ENCODE results near the gene RPL3. TPM values are rescaled to one million over a fixed set of nuclear protein-coding genes. Genes with fewer than 3 reads are reported as not detected.
"Not testable (repeated sequence)": the region's sequence is repeated elsewhere in the genome, so short reads cannot be mapped to it uniquely, and the experiment has no call there.

The RPL3 gene
- total and polyA plus RNA-seq, 4 donors, result 1,197 to 1,853 (median 1,626) TPM

- 100% methylated on average over 1 of the region's 11 CpGs for WGBS (ENCODE audit: insufficient coverage)
- no peak for DNase-seq (ENCODE audit: low read depth in 4 of 6, low spot score in 6 of 6)
Measured at GRCh38 chr22:39362271-39362670, 42.8 kb upstream of the RPL3 start.

GRCh38 chr22:39361496-39361895, 42.1 kb upstream of the RPL3 start:
- Histone ChIP-seq H3K4me1 (ENCODE audit: control insufficient read depth, insufficient read depth, low read length) (peaks cover 16% of the 10 kb centered on the region), H3K9me3 (ENCODE audit: control insufficient read depth, insufficient read depth, low read length) (no peaks in the 10 kb centered on the region), H3K4me3 (ENCODE audit: low read depth, low read length) (no peak overlapping the region), H3K27me3 (ENCODE audit: control insufficient read depth, insufficient read depth, low read length) (no peaks in the 10 kb centered on the region), H3K36me3 (ENCODE audit: control insufficient read depth, insufficient read depth, low read length) (peaks cover 51% of the 10 kb centered on the region), H3K27ac (ENCODE audit: low read depth, low read length) (no peak overlapping the region)
- 90% methylated on average over 6 of the region's 7 CpGs for WGBS (ENCODE audit: insufficient coverage)
- no peak for DNase-seq (ENCODE audit: low read depth in 4 of 6, low spot score in 6 of 6)

More at GRCh38 chr22:39362271-39362670, 42.8 kb upstream of the RPL3 start:
- H3K36me3 ChIP-seq (ENCODE audit: control insufficient read depth, insufficient read depth, low read length), result peaks cover 54% of the 10 kb centered on the region
- no peaks in the 10 kb centered on the region for H3K27me3 ChIP-seq (ENCODE audit: control insufficient read depth, insufficient read depth, low read length)
- H3K9me3 ChIP-seq (ENCODE audit: control insufficient read depth, insufficient read depth, low read length), result no peaks in the 10 kb centered on the region
- H3K4me1 ChIP-seq (ENCODE audit: control insufficient read depth, insufficient read depth, low read length), result peaks cover 16% of the 10 kb centered on the region
- no peak overlapping the region for H3K27ac ChIP-seq (ENCODE audit: low read depth, low read length)
- H3K4me3 ChIP-seq (ENCODE audit: low read depth, low read length), result no peak overlapping the region

- DNase-seq (ENCODE audit: low read depth in 4 of 6, low spot score in 6 of 6), result no peak
Measured at GRCh38 chr22:39360674-39361413, 41.4 kb upstream of the RPL3 start.

GRCh38 chr22:39360242-39360641, 40.8 kb upstream of the RPL3 start:
- H3K4me3 ChIP-seq (ENCODE audit: low read depth, low read length), result no peak overlapping the region

More at GRCh38 chr22:39360674-39361413, 41.4 kb upstream of the RPL3 start:
- H3K36me3 ChIP-seq (ENCODE audit: control insufficient read depth, insufficient read depth, low read length), result peaks cover 51% of the 10 kb centered on the region
- no peak overlapping the region for H3K4me3 ChIP-seq (ENCODE audit: low read depth, low read length)
- H3K27me3 ChIP-seq (ENCODE audit: control insufficient read depth, insufficient read depth, low read length), result no peaks in the 10 kb centered on the region
- no peaks in the 10 kb centered on the region for H3K9me3 ChIP-seq (ENCODE audit: control insufficient read depth, insufficient read depth, low read length)
- no peak overlapping the region for H3K27ac ChIP-seq (ENCODE audit: low read depth, low read length)
- H3K4me1 ChIP-seq (ENCODE audit: control insufficient read depth, insufficient read depth, low read length), result peaks cover 20% of the 10 kb centered on the region
- WGBS (ENCODE audit: insufficient coverage), result 63% methylated on average over 12 of the region's 14 CpGs

GRCh38 chr22:39359659-39360195, 40.3 kb upstream of the RPL3 start:
- no peak overlapping the region for H3K4me3 ChIP-seq (ENCODE audit: low read depth, low read length)
- no peaks in the 10 kb centered on the region for H3K9me3 ChIP-seq (ENCODE audit: control insufficient read depth, insufficient read depth, low read length)
- H3K36me3 ChIP-seq (ENCODE audit: control insufficient read depth, insufficient read depth, low read length), result peaks cover 57% of the 10 kb centered on the region
- no peak overlapping the region for H3K27ac ChIP-seq (ENCODE audit: low read depth, low read length)
- H3K4me1 ChIP-seq (ENCODE audit: control insufficient read depth, insufficient read depth, low read length), result peaks cover 20% of the 10 kb centered on the region
- 76% methylated on average over 9 of the region's 9 CpGs for WGBS (ENCODE audit: insufficient coverage)
- no peak for DNase-seq (ENCODE audit: low read depth in 4 of 6, low spot score in 6 of 6)
- no peaks in the 10 kb centered on the region for H3K27me3 ChIP-seq (ENCODE audit: control insufficient read depth, insufficient read depth, low read length)

More at GRCh38 chr22:39360242-39360641, 40.8 kb upstream of the RPL3 start:
- peaks cover 54% of the 10 kb centered on the region for H3K36me3 ChIP-seq (ENCODE audit: control insufficient read depth, insufficient read depth, low read length)
- no peaks in the 10 kb centered on the region for H3K27me3 ChIP-seq (ENCODE audit: control insufficient read depth, insufficient read depth, low read length)
- peak in 1 of 6 donors; percentile 21 for DNase-seq (ENCODE audit: low read depth in 4 of 6, low spot score in 6 of 6)
- H3K27ac ChIP-seq (ENCODE audit: low read depth, low read length), result no peak overlapping the region
- H3K4me1 ChIP-seq (ENCODE audit: control insufficient read depth, insufficient read depth, low read length), result peaks cover 20% of the 10 kb centered on the region
- no peaks in the 10 kb centered on the region for H3K9me3 ChIP-seq (ENCODE audit: control insufficient read depth, insufficient read depth, low read length)
- WGBS (ENCODE audit: insufficient coverage), result 67% methylated on average over 11 of the region's 18 CpGs

GRCh38 chr22:39358197-39358596, 38.8 kb upstream of the RPL3 start:
- not testable (repeated sequence) for DNase-seq (ENCODE audit: low read depth in 4 of 6, low spot score in 6 of 6); H3K9me3 ChIP-seq (ENCODE audit: control insufficient read depth, insufficient read depth, low read length); H3K27ac ChIP-seq (ENCODE audit: low read depth, low read length); H3K27me3 ChIP-seq (ENCODE audit: control insufficient read depth, insufficient read depth, low read length); H3K4me3 ChIP-seq (ENCODE audit: low read depth, low read length)
- WGBS (ENCODE audit: insufficient coverage), result 92% methylated on average over 12 of the region's 17 CpGs
- H3K36me3 ChIP-seq (ENCODE audit: control insufficient read depth, insufficient read depth, low read length), result peaks cover 52% of the 10 kb centered on the region
- peaks cover 13% of the 10 kb centered on the region for H3K4me1 ChIP-seq (ENCODE audit: control insufficient read depth, insufficient read depth, low read length)

GRCh38 chr22:39357110-39358108, 38.0 kb upstream of the RPL3 start:
- peaks cover 18% of the 10 kb centered on the region for H3K4me1 ChIP-seq (ENCODE audit: control insufficient read depth, insufficient read depth, low read length)
- not testable (repeated sequence) for H3K4me3 ChIP-seq (ENCODE audit: low read depth, low read length); DNase-seq (ENCODE audit: low read depth in 4 of 6, low spot score in 6 of 6); H3K9me3 ChIP-seq (ENCODE audit: control insufficient read depth, insufficient read depth, low read length); H3K27ac ChIP-seq (ENCODE audit: low read depth, low read length); H3K27me3 ChIP-seq (ENCODE audit: control insufficient read depth, insufficient read depth, low read length)
- 90% methylated on average over 15 of the region's 53 CpGs for WGBS (ENCODE audit: insufficient coverage)
- peaks cover 53% of the 10 kb centered on the region for H3K36me3 ChIP-seq (ENCODE audit: control insufficient read depth, insufficient read depth, low read length)

GRCh38 chr22:39356464-39356863, 37.0 kb upstream of the RPL3 start:
- Histone ChIP-seq H3K36me3 (ENCODE audit: control insufficient read depth, insufficient read depth, low read length) (peaks cover 49% of the 10 kb centered on the region), H3K9me3 (ENCODE audit: control insufficient read depth, insufficient read depth, low read length) (no peaks in the 10 kb centered on the region), H3K4me1 (ENCODE audit: control insufficient read depth, insufficient read depth, low read length) (peaks cover 25% of the 10 kb centered on the region), H3K27me3 (ENCODE audit: control insufficient read depth, insufficient read depth, low read length) (no peaks in the 10 kb centered on the region), H3K27ac (ENCODE audit: low read depth, low read length) (no peak overlapping the region), H3K4me3 (ENCODE audit: low read depth, low read length) (no peak overlapping the region)
- peak in 2 of 6 donors; percentile 16 to 89 for DNase-seq (ENCODE audit: low read depth in 4 of 6, low spot score in 6 of 6)
- 52% methylated on average over 5 of the region's 5 CpGs for WGBS (ENCODE audit: insufficient coverage)

GRCh38 chr22:39355805-39356204, 36.4 kb upstream of the RPL3 start:
- not testable (repeated sequence) for H3K4me3 ChIP-seq (ENCODE audit: low read depth, low read length); DNase-seq (ENCODE audit: low read depth in 4 of 6, low spot score in 6 of 6); H3K27ac ChIP-seq (ENCODE audit: low read depth, low read length); H3K27me3 ChIP-seq (ENCODE audit: control insufficient read depth, insufficient read depth, low read length); H3K9me3 ChIP-seq (ENCODE audit: control insufficient read depth, insufficient read depth, low read length)
- H3K36me3 ChIP-seq (ENCODE audit: control insufficient read depth, insufficient read depth, low read length), result peaks cover 46% of the 10 kb centered on the region
- peaks cover 32% of the 10 kb centered on the region for H3K4me1 ChIP-seq (ENCODE audit: control insufficient read depth, insufficient read depth, low read length)
- WGBS (ENCODE audit: insufficient coverage), result 100% methylated on average over 1 of the region's 14 CpGs

Measured in spinal cord (tissue), 10 donors.